GM19372 (cell line): ENCODE data around the gene PCDHB7.
"Not testable (repeated sequence)": the region's sequence is repeated elsewhere in the genome, so short reads cannot be mapped to it uniquely, and the experiment has no call there.

ENCODE experiments used
- ATAC-seq: cut with Tn5 transposase; IDR thresholded peaks from one replicate; pipeline ENCODE4 v1.9.1; 2021; ENCODE audit warnings: mild to moderate bottlenecking, low read depth, moderate library complexity; ENCODE audit not compliant: unreplicated experiment

The PCDHB7 gene

DNA sequence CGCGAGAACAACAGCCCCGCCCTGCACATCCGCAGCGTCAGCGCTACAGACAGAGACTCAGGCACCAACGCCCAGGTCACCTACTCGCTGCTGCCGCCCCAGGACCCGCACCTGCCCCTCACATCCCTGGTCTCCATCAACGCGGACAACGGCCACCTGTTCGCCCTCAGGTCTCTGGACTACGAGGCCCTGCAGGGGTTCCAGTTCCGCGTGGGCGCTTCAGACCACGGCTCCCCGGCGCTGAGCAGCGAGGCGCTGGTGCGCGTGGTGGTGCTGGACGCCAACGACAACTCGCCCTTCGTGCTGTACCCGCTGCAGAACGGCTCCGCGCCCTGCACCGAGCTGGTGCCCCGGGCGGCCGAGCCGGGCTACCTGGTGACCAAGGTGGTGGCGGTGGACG lies 43.1 kb downstream of the PCDHB7 start:
- ATAC-seq: not testable (repeated sequence)

DNA sequence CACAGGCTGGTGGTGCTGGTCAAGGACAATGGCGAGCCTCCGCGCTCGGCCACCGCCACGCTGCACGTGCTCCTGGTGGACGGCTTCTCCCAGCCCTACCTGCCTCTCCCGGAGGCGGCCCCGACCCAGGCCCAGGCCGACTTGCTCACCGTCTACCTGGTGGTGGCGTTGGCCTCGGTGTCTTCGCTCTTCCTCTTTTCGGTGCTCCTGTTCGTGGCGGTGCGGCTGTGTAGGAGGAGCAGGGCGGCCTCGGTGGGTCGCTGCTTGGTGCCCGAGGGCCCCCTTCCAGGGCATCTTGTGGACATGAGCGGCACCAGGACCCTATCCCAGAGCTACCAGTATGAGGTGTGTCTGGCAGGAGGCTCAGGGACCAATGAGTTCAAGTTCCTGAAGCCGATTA lies 43.6 kb downstream of the PCDHB7 start:
- not testable (repeated sequence) for ATAC-seq

DNA sequence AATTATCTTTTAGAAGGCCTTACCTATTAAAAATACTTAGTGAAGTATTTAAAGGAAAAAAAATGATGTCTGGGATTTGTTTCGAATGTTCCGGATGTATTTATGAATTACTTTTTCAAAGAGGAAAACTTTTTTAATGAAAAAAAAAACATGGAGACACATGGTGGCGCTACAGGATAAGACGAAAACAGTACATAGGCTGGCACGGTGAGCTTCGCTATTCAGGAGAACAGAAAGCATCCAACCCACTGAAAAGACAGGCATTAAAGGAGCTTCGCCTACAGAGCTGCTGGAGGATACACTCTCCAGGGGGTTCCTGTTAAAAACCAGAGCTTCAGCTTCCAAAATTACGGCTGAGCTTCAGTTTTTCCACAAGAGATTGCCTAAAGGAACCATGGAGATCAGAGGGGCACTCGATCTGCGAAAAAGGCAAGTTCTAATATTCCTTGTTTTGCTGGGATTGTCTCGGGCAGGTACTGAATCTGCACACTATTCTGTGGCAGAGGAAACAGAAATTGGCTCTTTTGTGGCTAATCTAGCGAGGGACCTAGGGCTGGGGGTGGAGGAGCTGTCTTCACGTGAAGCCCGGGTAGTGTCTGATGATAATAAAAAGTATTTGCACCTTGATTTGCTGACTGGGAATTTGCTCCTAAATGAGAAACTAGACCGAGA lies 50.8 kb downstream of the PCDHB7 start, which contains the start of gene PCDHB14:
PCDHB14 (plus strand) TSS at position 232 of the 672 bp plus-strand sequence; CDS start at position 395, 163 bp downstream.
- ATAC-seq: no peak

DNA sequence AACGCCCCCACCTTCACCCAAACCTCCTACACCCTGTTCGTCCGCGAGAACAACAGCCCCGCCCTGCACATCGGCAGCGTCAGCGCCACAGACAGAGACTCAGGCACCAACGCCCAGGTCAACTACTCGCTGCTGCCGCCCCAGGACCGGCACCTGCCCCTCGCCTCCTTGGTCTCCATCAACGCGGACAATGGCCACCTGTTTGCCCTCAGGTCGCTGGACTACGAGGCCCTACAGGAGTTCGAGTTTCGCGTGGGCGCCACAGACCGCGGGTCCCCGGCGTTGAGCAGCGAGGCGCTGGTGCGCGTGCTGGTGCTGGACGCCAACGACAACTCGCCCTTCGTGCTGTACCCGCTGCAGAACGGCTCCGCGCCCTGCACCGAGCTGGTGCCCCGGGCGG lies 52.4 kb downstream of the PCDHB7 start:
- ATAC-seq: not testable (repeated sequence)

DNA sequence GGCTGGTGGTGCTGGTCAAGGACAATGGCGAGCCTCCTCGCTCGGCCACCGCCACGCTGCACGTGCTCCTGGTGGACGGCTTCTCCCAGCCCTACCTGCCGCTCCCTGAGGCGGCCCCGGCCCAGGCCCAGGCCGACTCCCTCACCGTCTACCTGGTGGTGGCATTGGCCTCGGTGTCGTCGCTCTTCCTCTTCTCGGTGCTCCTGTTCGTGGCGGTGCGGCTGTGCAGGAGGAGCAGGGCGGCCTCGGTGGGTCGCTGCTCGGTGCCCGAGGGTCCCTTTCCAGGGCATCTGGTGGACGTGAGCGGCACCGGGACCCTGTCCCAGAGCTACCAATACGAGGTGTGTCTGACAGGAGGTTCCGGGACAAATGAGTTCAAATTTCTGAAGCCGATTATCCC lies 53.0 kb downstream of the PCDHB7 start:
- not testable (repeated sequence) for ATAC-seq
